ENCODE measurements around the gene SMIM10L1.

The SMIM10L1 gene

GRCh38 chr12:11147420-11147819 lies 23.6 kb upstream of the SMIM10L1 start:
- no peak for TF ChIP-seq FOXP2 (optimal IDR thresholded peaks at IDR 0.05; ENCODE audit: borderline replicate concordance, extremely low read depth, extremely low read length, insufficient read depth)
- no peak for TF ChIP-seq TAF1 (IDR thresholded peaks at IDR 0.05; ENCODE audit: borderline replicate concordance, insufficient read depth, low read length)
- no peak for TF ChIP-seq POLR2AphosphoS5 (IDR thresholded peaks at IDR 0.05; ENCODE audit: low read depth, low read length)
- no peak for TF ChIP-seq REST (IDR thresholded peaks at IDR 0.05; ENCODE audit: insufficient read depth in 1 of 2, low read depth in 2 of 2, low read length in 2 of 2)
- no peak for TF ChIP-seq SIN3A (IDR thresholded peaks at IDR 0.05; ENCODE audit: borderline replicate concordance, insufficient read depth, low read length)

- TF ChIP-seq POLR2AphosphoS5 (IDR thresholded peaks at IDR 0.05; ENCODE audit: low read depth, low read length) (no peak), SIN3A (IDR thresholded peaks at IDR 0.05; ENCODE audit: borderline replicate concordance, insufficient read depth, low read length) (no peak), TAF1 (IDR thresholded peaks at IDR 0.05; ENCODE audit: borderline replicate concordance, insufficient read depth, low read length) (no peak), REST (IDR thresholded peaks at IDR 0.05; ENCODE audit: insufficient read depth in 1 of 2, low read depth in 2 of 2, low read length in 2 of 2) (no peak), FOXP2 (optimal IDR thresholded peaks at IDR 0.05; ENCODE audit: borderline replicate concordance, extremely low read depth, extremely low read length, insufficient read depth) (no peak)
Measured at GRCh38 chr12:11150832-11151231, 20.2 kb upstream of the SMIM10L1 start.

- TF ChIP-seq TAF1 (IDR thresholded peaks at IDR 0.05; ENCODE audit: borderline replicate concordance, insufficient read depth, low read length): no peak
- TF ChIP-seq FOXP2 (optimal IDR thresholded peaks at IDR 0.05; ENCODE audit: borderline replicate concordance, extremely low read depth, extremely low read length, insufficient read depth): no peak
- TF ChIP-seq REST (IDR thresholded peaks at IDR 0.05; ENCODE audit: insufficient read depth in 1 of 2, low read depth in 2 of 2, low read length in 2 of 2): no peak
Measured at GRCh38 chr12:11152725-11153124, 18.3 kb upstream of the SMIM10L1 start.

- TF ChIP-seq SIN3A (IDR thresholded peaks at IDR 0.05; ENCODE audit: borderline replicate concordance, insufficient read depth, low read length): no peak
- no peak for TF ChIP-seq FOXP2 (optimal IDR thresholded peaks at IDR 0.05; ENCODE audit: borderline replicate concordance, extremely low read depth, extremely low read length, insufficient read depth)
- TF ChIP-seq TAF1 (IDR thresholded peaks at IDR 0.05; ENCODE audit: borderline replicate concordance, insufficient read depth, low read length): no peak
- no peak for TF ChIP-seq POLR2AphosphoS5 (IDR thresholded peaks at IDR 0.05; ENCODE audit: low read depth, low read length)
- no peak for TF ChIP-seq REST (IDR thresholded peaks at IDR 0.05; ENCODE audit: insufficient read depth in 1 of 2, low read depth in 2 of 2, low read length in 2 of 2)
Measured at GRCh38 chr12:11154400-11154925, 16.5 kb upstream of the SMIM10L1 start.

Data from PFSK-1 (cell line).